Measurements from ENCODE around the gene MCL1. TPM values are rescaled to one million over a fixed set of nuclear protein-coding genes. Genes with fewer than 3 reads are reported as not detected.
A peak's percentile ranks its signal among the peaks of the same experiment; 100 is the strongest.

The MCL1 gene
- total RNA-seq, 1 donor from 2014 or later, result 103 TPM

GRCh38 chr1:150558761-150559655 is 20.4 kb downstream of the MCL1 start:
- ATAC-seq (no peak), DNase-seq (ENCODE audit: low spot score) (peak; percentile 66)

- ATAC-seq (no peak), DNase-seq (ENCODE audit: low spot score) (no peak)
Measured at GRCh38 chr1:150558303-150558704, 21.1 kb downstream of the MCL1 start.

GRCh38 chr1:150557813-150558212 is 21.6 kb downstream of the MCL1 start:
- DNase-seq (ENCODE audit: low spot score) (no peak), ATAC-seq (no peak)

- DNase-seq (ENCODE audit: low spot score), result no peak
Measured at GRCh38 chr1:150557065-150557600, 22.3 kb downstream of the MCL1 start.

GRCh38 chr1:150555971-150556865 is 23.2 kb downstream of the MCL1 start:
- ATAC-seq (no peak), DNase-seq (ENCODE audit: low spot score) (no peak)

More at GRCh38 chr1:150557065-150557600, 22.3 kb downstream of the MCL1 start:
- no peak for ATAC-seq

- DNase-seq (ENCODE audit: low spot score), result no peak
- ATAC-seq, result no peak
Measured at GRCh38 chr1:150555198-150555970, 24.0 kb downstream of the MCL1 start.

GRCh38 chr1:150554086-150554452 is 25.3 kb downstream of the MCL1 start:
- DNase-seq (ENCODE audit: low spot score), result no peak

GRCh38 chr1:150553392-150554085 is 25.9 kb downstream of the MCL1 start:
- ATAC-seq, result no peak
- DNase-seq (ENCODE audit: low spot score), result no peak

More at GRCh38 chr1:150554086-150554452, 25.3 kb downstream of the MCL1 start:
- ATAC-seq, result no peak

- DNase-seq (ENCODE audit: low spot score) (no peak), ATAC-seq (no peak)
Measured at GRCh38 chr1:150552911-150553289, 26.5 kb downstream of the MCL1 start.

- ATAC-seq, result peak; percentile 68
- DNase-seq (ENCODE audit: low spot score), result peak; percentile 87
Measured at GRCh38 chr1:150552128-150552910, 27.1 kb downstream of the MCL1 start.

GRCh38 chr1:150551784-150552127 is 27.7 kb downstream of the MCL1 start:
- ATAC-seq (no peak), DNase-seq (ENCODE audit: low spot score) (no peak)

GRCh38 chr1:150551051-150551783 is 28.2 kb downstream of the MCL1 start:
- ATAC-seq (no peak), DNase-seq (ENCODE audit: low spot score) (no peak)

GRCh38 chr1:150550222-150551050 is 29.0 kb downstream of the MCL1 start:
- no peak for ATAC-seq
- DNase-seq (ENCODE audit: low spot score), result no peak

GRCh38 chr1:150549496-150550221 is 29.8 kb downstream of the MCL1 start:
- DNase-seq (ENCODE audit: low spot score), result peak; percentile 69
- ATAC-seq, result peak; percentile 37

- DNase-seq (ENCODE audit: low spot score), result peak; percentile 88
- peak; percentile 74 for ATAC-seq
Measured at GRCh38 chr1:150548632-150549495, 30.5 kb downstream of the MCL1 start, which contains the start of gene ADAMTSL4. ADAMTSL4 (plus strand) TSS chr1:150549408; CDS start chr1:150552289, 2,881 bp downstream.

GRCh38 chr1:150548324-150548631 is 31.1 kb downstream of the MCL1 start:
- DNase-seq (ENCODE audit: low spot score), result no peak
- no peak for ATAC-seq

Data from left lobe of liver (tissue), 2 donors.